ENCODE data around the gene BCO1.

DNA sequence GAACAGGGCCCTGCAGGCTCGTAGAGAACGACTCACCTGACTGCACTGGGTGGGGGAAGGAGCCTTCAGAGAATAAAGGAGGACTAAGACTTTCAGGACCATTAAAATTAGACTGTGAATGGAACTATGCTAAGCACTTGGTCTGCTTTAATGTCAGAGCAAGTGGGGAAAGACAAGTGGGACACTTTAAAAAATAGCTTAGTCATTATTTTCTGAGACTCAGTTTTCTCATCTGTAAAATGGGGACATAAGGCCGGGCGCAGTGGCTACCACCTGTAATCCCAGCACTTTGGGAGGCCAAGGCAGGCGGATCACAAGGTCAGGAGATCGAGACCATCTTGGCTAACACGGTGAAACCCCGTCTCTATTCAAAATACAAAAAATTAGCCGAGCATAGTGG is 19.3 kb upstream of the BCO1 start:
- no peak for TF ChIP-seq SUZ12 (IDR thresholded peaks at IDR 0.05; ENCODE audit: extremely low read depth, insufficient read depth, insufficient read length)
- no peak for TF ChIP-seq YY1 (IDR thresholded peaks at IDR 0.05; ENCODE audit: insufficient read depth, insufficient read length)
- no peak for TF ChIP-seq ZNF274 (IDR thresholded peaks at IDR 0.05; ENCODE audit: low read depth, low read length)

Data from NT2/D1 (cell line).